Activated CD4-positive, alpha-beta memory T cell treated with anti-CD3 and anti-CD28 coated beads, Interleukin-2, amount 10 ng/mL, durations not matched to agents 7 days and 5 days (primary cell): ENCODE data around the gene RBMY1B. TPM values are rescaled to one million over a fixed set of nuclear protein-coding genes. Genes with fewer than 3 reads are reported as not detected.
"Not testable (repeated sequence)": the region's sequence is repeated elsewhere in the genome, so short reads cannot be mapped to it uniquely, and the experiment has no call there.

ENCODE experiments used
- CTCF ChIA-PET: fragments of 350-600 bp; sonication (Branson Sonifier 250); formaldehyde crosslinking; loops from one replicate; lab custom pipeline; 2021; ENCODE audit warnings: antibody characterized with exemption, inconsistent platforms; lab: Charles Lee
- POLR2A ChIA-PET: fragments of 350-600 bp; sonication (Branson Sonifier 250); formaldehyde crosslinking; loops from one replicate; lab custom pipeline; 2021; ENCODE audit warnings: antibody characterized with exemption; lab: Charles Lee
- DNase-seq: peaks from one replicate; pipeline ENCODE4 v3.0.0-alpha.2; 2020
- H3K27ac Mint-ChIP-seq: one replicate; pipeline ENCODE4 v1.8.0; 2021; ENCODE audit warnings: mild to moderate bottlenecking, mixed read lengths
- H3K27me3 Mint-ChIP-seq: one replicate; pipeline ENCODE4 v1.8.0; 2021; ENCODE audit warnings: mixed read lengths
- H3K36me3 Mint-ChIP-seq: one replicate; pipeline ENCODE4 v1.8.0; 2021; ENCODE audit warnings: low read depth, mixed read lengths
- H3K4me1 Mint-ChIP-seq: one replicate; pipeline ENCODE4 v1.8.0; 2021; ENCODE audit warnings: mixed read lengths
- H3K4me3 Mint-ChIP-seq: one replicate; pipeline ENCODE4 v1.8.0; 2021; ENCODE audit warnings: mild to moderate bottlenecking, mixed read lengths
- H3K9me3 Mint-ChIP-seq: one replicate; pipeline ENCODE4 v1.8.0; 2021; ENCODE audit warnings: mixed read lengths
- total RNA-seq, 2 experiments: library from RNA; stranded (reverse); gene quantifications; one replicate each; pipeline ENCODE4 v1.2.3, GENCODE V29; 2021

Gene RBMY1B
- not detected for total RNA-seq

- H3K27me3 Mint-ChIP-seq, H3K36me3 Mint-ChIP-seq, DNase-seq, H3K27ac Mint-ChIP-seq, H3K4me3 Mint-ChIP-seq, CTCF ChIA-PET, H3K4me1 Mint-ChIP-seq, H3K9me3 Mint-ChIP-seq, POLR2A ChIA-PET: not testable (repeated sequence)
Observed at GRCh38 chrY:21511038-21511437, at the start of gene RBMY1B. RBMY1B (plus strand) TSS chrY:21511338; CDS start chrY:21513351, 2,013 bp downstream.

DNA sequence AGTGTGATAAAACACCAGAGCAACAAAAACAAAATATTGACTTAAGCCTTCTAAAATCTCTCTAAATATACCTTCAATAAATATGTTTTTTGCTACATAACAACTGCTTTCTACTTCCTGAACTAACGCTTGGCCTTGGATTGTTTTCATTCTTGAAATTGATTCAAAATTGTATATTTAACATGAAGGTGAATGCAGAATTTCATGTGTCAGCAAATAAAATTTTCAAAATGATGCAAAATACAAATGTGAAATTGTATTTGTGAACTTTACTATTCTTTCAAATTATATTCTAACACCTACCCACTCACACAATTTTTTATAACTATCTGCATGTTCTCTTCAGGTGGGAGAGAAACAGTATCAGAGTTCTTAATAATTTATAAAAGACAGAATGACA, 48.2 kb upstream of the RBMY1B start:
- H3K4me3 Mint-ChIP-seq, H3K9me3 Mint-ChIP-seq, H3K27me3 Mint-ChIP-seq, H3K4me1 Mint-ChIP-seq, H3K27ac Mint-ChIP-seq, CTCF ChIA-PET, POLR2A ChIA-PET, DNase-seq, H3K36me3 Mint-ChIP-seq: not testable (repeated sequence)

DNA sequence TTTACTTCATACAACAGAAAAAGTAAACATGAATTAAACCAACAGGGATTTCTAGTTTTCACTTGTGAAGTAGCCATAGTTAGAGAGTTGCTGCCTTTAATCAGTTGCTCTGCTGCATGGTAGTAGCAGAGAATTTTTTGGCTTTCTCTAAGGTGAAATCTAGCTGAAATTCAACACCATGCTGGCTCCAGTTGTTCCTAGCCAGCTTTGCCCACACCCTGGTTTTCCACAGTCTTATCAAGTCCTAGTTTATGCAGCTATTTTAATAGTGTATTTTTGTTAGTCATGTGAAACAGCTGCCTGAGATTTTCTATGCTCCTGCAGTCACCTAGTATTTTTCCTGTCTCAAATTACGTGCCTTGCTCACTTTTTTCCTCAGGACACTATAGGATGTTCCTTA, 28.2 kb upstream of the RBMY1B start:
- Mint-ChIP-seq H3K27ac (no peak overlapping the region), H3K4me1 (no peaks in the 10 kb centered on the region), H3K4me3 (no peak overlapping the region), H3K36me3 (no peaks in the 10 kb centered on the region), H3K9me3 (no peaks in the 10 kb centered on the region), H3K27me3 (no peaks in the 10 kb centered on the region)
- CTCF ChIA-PET, result no interaction called here
- no peak for DNase-seq
- POLR2A ChIA-PET, result no interaction called here

DNA sequence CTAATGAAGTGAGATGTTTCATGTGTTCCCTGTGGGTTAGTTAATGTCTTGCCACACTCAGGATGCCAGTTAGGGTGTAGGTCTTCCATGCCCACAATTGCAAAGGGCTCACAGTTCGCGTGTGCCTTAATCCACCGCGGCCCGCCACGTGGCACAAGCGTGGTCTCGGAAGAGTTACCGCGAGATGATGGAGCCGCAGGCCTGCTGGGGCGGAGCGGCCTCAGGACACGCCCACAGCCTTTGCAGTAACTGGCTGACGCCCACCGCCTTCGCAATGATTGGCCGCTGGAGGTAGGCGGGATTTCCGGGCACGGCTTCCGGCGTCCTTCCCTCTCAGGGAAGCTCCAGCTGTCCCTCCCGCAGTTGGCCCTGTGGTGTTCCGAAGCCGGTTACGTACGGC, 23.4 kb downstream of the RBMY1B start, which contains the start of gene RBMY1A1:
Gene RBMY1A1, plus strand, starts transcription at position 301 of the 400 bp plus-strand sequence. CDS start 2,013 bp downstream, outside the sequence.
- DNase-seq, H3K4me1 Mint-ChIP-seq, H3K27ac Mint-ChIP-seq, H3K4me3 Mint-ChIP-seq, H3K36me3 Mint-ChIP-seq, H3K9me3 Mint-ChIP-seq, CTCF ChIA-PET, H3K27me3 Mint-ChIP-seq, POLR2A ChIA-PET: not testable (repeated sequence)

DNA sequence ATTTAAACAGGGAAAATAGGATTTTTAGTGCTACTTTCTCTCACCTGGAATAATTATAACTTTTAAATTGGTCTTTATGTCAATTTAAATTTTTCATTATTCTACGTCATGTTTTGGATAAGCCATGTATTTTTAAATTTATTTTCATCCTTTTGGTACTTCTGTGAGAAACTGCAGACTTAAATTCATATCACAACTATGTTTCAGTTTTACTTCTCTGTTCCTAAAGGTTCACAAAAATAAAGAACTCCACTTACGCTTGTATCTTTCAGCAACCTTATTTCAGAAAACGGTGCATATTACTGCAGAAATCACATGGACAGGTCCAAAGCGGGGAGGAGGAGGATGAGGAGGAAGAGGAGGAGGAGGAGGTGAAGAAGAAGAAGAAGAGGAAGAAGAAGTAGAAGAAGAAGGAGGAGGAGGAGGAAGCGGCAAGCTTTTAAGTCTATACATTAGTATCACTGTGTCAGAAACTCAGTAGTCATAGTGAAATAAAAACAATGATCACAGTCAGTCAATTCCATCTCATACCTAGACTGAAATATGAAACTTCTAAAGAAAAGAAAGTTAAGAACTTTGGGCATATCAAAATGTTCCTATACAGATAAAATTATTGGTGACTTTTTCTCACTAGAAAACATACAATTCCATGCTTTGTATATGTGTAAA, 48.3 kb downstream of the RBMY1B start:
- H3K4me1 Mint-ChIP-seq, H3K9me3 Mint-ChIP-seq, CTCF ChIA-PET, H3K27ac Mint-ChIP-seq, H3K27me3 Mint-ChIP-seq, H3K4me3 Mint-ChIP-seq, H3K36me3 Mint-ChIP-seq, POLR2A ChIA-PET, DNase-seq: not testable (repeated sequence)

Other genes with a start within 250 kb of the RBMY1B start
- not detected for gene RBMY1A1, start 23.5 kb downstream of the RBMY1B start, total RNA-seq